ENCODE results near the gene SNRNP35.
"Not testable (repeated sequence)": the region's sequence is repeated elsewhere in the genome, so short reads cannot be mapped to it uniquely, and the experiment has no call there.

Gene SNRNP35

DNA sequence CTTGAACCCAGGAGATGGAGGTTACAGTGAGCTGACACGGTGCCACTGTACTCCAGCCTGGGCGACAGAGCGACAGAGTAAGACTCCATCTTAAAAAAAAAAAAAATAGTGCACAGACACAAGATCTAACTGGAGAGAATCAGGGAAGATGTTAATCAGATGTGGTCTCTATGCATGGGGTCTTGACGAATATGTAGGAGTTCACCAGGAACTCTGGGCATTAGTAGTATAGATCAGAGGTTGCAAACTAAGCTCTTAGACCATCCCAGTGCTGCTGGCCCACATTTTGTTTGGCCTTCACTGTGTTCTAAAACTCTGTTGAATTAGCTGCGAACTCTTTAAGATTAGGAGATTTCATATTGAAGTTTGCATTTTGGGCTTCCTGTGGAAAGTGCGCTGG, 31.6 kb downstream of the SNRNP35 start:
- no peak for DNase-seq (ENCODE audit: low spot score)

DNA sequence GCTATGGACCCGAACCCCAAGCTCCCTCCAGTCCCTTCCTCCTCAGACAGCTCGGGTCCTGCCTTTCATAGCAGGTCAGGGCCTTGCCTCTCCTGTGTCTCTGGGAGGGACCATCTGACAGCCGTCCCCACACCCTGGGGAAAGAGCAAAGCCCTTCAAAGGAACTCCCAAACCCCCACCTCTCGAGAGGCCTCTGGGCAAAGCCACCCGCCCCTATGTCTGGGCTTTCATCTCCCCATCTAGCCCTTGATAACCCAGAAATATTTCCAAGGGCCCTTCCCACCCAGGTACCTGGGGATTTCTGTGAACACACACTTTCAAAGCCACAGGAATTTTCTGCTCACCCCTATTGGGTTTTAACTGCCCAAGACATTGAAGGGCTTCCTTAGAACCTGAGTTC, 32.1 kb downstream of the SNRNP35 start:
- DNase-seq (ENCODE audit: low spot score), result no peak

DNA sequence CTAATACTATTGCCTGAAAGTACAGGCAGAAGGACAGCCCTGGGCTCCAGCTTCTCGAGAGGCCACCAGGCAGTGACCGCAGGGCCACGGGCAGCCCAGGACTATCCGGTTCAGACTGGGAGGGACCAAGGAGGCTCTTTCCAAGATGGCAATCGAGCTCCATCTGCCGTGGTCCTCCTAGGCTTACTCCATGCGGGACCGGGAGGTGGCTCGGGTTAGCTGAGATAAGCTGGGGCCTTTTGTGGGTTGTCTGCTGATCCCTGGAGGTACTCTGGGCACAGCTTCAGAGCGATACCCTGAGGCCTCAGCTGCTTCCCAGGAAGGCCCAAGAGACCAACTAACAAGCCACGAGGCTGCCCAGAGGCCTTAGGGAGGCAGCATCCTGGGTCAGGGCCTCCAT, 33.1 kb downstream of the SNRNP35 start:
- DNase-seq (ENCODE audit: low spot score), result no peak

DNA sequence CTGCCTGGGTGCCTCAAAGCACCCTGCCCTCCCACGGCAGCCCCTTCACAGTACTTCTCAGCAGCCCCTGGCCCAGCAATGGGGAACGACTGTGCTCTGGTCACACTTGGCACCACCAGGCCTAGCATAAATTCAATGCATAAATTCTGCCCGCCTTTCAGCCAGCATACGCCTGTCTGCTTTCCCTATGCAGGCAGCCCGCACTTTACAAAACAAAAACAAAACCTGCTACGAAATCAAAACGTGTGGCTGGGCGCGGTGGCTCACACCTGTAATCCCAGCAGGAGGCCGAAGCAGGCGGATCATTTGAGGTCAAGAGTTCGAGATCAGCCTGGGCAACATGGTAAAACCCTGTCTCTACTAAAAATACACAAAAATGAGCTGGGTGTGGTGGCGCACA, 33.5 kb downstream of the SNRNP35 start:
- DNase-seq (ENCODE audit: low spot score), result no peak

DNA sequence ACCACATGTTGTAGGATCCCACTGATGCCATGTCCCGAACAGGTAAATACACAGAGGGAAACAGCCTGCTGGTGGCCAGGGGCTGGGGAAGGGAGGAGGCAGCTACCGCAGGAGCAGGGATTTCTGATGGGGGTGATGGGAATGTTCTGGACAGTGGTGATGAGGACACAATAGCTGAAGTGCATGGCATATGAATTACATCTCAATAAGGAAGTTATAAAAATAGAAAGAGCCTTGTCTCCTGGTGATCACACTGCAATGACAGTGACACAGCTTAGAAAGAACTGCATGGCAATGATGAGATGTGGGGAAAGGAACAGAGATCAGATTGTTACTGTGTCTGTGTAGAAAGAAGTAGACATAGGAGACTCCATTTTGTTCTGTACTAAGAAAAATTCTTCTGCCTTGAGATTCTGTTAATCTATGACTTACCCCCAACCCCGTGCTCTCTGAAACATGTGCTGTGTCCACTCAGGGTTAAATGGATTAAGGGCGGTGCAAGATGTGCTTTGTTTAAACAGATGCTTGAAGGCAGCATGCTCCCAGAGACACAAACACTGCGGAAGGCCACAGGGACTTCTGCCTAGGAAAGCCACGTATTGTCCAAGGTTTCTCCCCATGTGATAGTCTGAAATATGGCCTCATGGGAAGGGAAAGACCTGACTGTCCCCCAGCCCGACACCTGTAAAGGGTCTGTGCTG, 34.5 kb downstream of the SNRNP35 start:
- DNase-seq (ENCODE audit: low spot score), result not testable (repeated sequence)

DNA sequence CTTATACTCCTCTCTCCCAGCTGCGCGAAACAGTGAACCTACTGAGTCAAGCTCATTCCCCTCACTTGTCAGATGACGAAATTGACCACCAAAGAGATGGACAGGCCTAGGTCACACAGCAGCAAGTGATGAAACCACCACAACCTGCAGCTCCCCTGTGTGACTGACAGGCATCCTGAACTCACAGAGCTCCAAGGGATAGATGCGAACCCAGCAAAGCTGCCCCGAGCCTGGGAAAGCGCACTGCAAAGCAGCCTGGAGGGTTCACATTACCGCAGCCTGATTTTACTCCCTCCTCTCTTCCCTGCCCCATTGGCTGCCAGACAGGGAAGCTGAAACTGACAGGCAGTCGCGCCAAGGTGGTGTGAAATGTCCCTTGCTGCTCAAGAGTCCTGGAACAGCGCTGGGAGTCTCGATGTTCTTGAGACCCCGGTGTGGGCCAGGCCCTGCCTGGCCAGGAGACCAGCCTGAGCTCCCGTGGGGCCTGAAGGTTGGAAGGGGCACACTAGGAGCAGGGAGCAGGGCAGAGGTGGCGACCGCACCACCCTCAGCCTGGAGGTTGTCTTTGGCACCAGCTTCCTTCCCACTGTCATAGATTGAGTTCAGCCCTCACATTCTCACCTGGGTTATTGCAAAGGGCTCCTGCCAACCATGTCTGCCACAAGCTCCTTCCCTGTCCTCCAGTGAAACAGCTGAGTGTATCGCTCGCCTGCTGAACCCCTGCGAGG, 36.3 kb downstream of the SNRNP35 start:
- no peak for DNase-seq (ENCODE audit: low spot score)

DNA sequence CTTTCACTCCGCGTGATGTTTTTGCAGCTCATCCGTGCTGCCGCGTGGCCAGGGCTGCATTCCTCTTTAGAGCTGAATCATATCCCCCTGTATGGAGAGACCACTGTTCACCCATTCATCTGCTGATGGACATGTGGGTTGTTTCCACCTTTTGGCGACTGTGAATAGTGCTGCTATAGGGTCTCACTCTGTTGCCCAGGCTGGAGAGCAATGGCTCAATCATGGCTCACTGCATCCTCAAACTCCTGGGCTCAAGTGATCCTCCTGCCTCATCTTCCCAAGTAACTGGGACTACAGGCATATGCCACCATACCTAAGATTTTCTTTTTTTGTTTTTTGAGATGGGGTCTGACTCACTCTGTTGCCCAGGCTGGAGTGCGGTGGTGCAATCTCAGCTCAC, 39.1 kb downstream of the SNRNP35 start:
- DNase-seq (ENCODE audit: low spot score), result no peak

DNA sequence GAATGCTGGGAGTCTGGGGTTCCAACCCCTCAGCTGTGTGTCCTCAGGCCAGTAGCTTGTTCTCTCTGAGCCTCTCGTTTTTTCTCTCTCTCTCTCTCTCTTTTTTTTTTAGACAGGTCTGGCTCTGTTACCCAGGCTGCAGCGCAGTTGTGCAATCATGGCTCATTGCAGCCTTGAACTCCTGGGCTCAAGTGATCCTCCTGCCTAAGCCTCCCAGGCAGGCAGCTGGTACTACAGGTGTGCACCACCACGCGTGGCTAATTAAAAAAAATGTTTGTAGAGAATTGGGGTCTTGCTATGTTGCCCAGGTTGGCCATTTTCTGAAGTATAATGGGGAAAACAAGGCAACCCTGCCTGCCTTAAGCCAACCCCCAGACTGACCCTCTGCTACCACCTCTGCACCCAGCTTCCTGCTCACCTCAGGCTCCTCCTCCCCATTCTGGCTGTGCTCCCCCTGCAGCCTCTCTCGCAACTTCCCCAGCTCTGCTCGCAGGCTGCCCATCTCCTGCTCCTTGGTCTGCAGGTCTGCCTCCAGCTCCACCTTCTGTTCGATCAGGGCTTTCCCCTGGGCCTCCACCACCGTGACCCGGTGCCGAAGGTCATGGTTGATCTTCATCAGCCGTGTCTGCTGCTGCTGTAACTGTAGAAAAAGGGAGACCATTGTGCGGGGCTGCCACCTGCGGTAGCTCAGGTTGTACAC, 40.3 kb downstream of the SNRNP35 start:
- DNase-seq (ENCODE audit: low spot score), result no peak

DNA sequence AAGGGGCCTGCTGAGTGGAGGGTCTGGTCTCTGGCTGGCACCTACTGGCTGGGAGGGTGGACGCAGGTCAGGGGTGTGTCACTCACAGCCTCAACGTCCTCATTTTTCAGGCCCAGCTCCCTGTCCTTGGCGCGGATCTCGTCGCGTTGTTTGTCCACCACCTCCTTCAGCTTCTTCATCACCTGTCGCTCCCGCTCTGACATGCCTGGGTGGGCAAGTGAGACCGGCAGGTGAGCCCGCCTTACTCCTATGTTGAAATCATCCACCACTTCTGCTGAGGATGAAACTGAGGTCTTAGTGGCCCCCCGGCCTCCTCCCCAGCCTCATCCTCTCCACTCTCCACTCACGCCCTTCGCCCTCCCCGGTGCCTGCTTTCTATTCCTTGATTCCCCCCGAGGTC, 41.4 kb downstream of the SNRNP35 start:
- DNase-seq (ENCODE audit: low spot score), result no peak

DNA sequence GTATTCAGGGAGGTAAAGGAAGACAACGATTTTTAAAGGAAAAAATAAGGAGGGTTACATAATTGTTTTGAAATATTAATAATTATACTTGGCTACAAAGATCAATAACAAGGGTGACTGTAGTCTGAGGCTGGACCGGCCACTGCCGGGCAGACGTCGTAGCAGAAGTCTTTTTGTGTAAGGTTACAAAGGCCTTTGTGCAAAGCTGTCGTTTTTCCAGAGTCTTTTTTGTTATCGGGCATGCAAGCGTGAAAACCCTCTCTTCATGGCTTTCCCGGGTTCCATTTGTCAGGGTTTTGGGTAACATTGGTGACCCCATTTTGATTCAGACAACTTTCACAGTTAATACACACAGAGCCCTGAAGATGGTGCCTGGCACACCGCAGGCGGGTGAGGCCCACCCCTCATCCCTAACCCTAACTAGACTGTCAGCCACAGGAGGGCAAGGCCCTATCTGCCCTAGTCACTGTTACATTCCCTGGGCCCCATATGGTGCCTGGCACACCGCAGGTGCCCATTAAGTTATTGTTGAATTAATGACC, 44.3 kb downstream of the SNRNP35 start:
- DNase-seq (ENCODE audit: low spot score), result peak; percentile 72

DNA sequence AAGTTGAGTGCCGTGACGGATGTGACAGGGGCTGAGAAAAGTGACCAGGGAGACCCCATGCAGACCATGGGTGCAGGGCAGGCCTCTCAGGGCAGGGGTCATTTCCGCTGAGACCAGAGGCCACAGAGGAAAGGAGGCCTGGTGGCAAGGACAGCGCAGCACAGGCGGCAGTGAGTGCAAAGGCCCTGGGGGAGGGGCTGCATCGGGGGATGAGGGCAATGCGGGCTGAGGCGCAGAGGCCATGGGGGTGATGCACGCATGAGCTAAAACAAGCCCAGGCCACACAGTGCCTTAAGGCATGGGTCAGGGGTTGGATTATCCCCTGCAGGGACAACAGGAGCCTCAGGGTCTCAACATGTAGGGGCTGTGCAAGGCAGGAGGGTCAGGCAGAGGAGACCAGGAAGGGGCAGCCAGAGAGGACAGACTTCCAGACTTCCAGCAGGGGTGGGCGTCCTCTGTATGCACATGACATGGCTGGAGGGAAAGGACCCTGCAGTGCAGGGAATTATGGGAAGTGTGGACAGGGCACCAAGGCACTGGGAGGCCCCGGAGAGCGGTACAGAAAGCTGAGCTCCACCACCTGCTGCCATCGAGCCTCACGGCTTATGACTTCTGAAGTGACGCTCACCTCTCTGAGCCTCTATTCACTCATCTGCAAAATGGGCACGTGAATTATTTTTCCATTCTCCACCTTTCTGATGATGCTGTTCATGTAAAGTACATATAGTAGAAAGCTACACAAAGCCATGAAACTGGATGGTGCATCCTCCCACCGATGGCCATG, 48.3 kb downstream of the SNRNP35 start:
- no peak for DNase-seq (ENCODE audit: low spot score)

DNA sequence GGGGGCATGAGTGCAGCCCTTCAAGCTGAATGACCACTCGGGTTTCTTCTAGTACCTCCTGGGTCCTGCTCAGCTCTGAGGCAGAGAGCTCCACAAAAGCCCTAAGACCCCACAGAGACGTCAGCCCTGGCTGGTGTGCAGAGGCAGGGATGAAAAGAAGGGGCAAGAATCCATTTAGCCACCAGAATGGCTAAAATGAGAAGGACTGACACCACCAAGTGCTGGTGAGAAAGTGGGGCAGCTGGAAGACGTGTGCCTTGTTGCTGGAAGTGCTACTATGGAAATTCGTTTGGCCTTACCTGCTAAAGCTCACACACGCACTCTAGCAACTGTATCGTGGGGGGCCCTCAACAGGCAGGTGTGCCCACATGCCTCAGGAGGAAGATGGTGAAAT, 48.9 kb downstream of the SNRNP35 start:
- no peak for DNase-seq (ENCODE audit: low spot score)

DNA sequence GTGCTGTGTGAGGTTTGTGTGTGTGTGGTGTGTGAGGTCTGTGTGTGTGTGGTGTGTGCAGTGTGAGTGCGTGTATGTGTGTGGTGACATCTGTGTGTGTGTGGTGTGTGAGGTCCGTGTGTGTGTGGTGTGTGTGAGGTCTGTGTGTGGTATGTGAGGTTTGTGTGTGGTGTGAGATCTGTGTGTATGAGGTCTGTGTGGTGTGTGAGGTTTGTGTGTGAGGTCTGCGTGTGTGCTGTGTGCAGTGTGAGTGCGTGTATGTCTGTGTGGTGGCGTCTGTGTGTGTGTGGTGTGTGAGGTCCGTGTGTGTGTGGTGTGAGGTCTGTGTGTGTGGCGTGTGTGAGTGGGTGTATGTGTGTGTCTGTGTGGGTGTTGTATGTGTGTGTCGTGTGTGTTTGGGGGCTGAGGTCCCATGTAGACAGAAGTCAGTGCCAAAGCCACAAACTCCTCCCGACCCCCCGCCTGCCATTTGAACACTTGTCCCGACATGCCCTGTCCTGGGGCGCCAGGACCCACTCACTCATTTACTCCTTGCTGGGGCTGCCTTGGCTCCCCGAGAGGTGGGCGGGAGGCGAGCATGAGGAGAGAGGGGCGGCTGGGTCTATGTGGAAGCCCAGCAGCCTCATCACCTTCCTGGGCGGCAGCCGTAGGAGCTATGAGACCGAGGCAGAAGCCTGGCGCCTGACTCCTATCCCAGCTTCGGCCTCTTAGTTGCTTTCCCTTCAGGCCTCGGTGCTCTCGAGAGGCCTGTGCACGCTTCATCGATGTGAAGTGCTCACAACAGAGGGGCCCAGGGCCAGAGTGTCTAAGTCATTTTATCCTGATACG, 55.1 kb downstream of the SNRNP35 start:
- no peak for DNase-seq (ENCODE audit: low spot score)

DNA sequence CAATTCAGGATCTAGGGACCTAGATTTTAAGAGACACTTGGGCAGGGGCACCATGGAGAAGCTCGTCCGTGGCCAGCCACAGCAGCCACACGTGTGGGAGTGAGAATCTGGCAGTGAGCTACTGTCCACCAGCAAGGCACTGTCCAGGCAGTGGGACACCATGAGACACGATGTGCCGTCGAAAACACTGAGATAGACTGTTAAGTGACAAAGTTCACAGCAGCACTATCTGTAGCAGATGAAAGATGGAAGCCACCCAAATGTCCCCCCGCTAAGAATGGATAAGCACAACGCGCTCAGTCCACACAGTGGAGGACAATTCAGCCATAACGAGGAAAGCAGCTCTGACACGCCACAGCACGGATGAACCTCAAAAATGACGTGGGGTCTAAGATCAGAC, 55.9 kb downstream of the SNRNP35 start:
- no peak for DNase-seq (ENCODE audit: low spot score)

DNA sequence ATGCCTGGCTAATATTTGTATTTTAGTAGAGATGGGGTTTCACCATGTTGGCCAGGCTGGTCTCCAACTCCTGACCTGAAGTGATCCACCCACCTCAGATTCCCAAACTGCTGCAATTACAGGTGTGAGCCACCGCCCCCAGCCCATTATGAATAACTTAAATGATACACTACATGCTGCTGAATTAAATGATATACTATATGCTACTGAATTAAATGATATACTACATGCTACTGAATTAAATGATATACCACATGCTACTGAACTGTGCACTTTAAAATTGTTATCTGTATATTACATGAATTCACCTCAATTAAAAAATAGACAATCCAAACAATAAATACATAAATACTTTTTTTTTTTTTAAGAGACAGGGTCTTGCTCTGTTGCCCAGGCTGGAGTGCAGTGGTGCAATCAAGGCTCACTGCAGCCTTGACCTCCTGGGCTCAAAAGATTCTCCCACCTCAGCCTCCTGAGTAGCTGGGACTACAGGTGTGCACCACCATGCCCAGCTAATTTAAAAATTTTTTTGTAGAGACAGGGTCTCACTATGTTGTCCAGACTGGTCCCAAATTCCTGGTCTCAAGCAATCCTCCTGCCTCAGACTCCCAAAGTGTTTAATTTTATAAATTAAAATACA, 56.8 kb downstream of the SNRNP35 start:
- DNase-seq (ENCODE audit: low spot score), result not testable (repeated sequence)

DNA sequence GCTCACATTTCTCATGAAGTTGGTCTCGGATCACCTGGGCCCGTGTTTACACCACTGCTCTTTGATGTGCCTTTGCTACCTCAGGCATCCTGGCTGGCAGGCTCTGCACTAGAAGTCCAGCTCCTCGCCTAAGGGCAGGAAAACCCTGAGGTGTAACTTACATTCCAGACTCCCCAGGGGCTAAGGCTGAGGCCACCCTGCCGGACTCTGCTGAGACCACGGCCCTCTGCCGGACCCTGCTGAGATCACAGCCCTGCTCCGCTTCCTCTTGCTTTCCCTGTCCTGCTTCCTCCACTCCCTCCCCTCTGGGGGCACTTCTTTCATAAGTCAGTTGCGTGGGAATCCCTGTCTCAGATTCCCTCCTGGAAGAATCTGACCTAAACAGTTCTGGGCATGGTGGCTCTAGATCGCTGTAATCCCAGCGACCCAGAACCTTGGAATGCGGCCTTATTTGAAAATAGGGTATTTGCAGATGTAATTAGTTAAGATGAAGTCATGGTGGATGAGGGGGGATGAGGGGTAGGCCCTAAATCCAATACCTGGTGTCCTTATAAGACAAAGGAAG, 58.4 kb downstream of the SNRNP35 start:
- no peak for DNase-seq (ENCODE audit: low spot score)

Data from Ammon's horn (tissue), 1 donor.